GOT3 (cell line): ENCODE results near the gene UPK3A.
"Not testable (repeated sequence)": the region's sequence is repeated elsewhere in the genome, so short reads cannot be mapped to it uniquely, and the experiment has no call there.

Source experiments
- DNase-seq: peaks from one replicate; lab custom pipeline; 2025; ENCODE audit warnings: mixed read lengths; lab: John Stamatoyannopoulos, UW

UPK3A gene

DNA sequence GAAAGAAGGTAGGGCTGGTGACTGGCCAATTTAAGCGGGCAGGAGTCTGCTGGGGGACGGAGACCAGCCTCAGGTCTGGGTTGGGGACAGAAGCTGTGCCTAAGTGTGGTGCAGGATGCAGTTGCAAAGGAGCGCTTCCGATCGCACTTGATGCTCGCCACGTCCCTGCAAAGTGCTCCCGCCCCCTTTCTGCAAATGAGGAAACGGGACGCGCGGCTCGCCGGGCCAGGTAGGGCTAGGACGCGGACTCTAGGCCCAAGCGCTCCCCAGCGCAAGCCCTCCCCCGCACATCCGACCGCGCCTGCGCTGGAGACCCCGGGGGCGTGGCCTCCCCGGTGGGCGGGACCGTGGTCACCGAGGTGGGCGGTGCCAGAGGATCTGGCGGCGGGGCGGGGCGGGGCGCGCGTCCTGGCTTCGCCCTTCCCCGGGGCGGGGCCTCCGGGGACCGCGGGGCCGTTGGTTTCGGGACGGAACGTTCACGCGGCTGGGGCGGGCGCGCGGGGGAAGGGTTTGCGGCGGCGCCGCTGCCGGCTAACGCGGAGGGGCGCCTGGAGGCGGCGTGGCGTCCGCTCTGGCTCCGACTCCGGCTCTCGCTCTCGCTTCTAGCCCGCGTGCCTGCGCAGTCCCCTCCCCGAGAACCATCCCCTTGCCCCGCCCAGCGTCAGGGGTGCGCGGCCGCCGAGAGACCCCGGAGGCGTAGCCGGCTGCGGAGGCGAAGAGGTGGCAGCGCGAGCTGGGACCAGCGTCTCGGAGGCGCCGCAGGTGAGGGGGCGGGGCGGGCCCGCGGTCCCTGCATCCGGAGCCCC, 24.9 kb downstream of the UPK3A start, which contains the start of gene FAM118A:
Gene FAM118A, plus strand, starts transcription at position 513 of the 806 bp plus-strand sequence. CDS start 12,446 bp downstream, outside the sequence.
- DNase-seq = peak; percentile 94

DNA sequence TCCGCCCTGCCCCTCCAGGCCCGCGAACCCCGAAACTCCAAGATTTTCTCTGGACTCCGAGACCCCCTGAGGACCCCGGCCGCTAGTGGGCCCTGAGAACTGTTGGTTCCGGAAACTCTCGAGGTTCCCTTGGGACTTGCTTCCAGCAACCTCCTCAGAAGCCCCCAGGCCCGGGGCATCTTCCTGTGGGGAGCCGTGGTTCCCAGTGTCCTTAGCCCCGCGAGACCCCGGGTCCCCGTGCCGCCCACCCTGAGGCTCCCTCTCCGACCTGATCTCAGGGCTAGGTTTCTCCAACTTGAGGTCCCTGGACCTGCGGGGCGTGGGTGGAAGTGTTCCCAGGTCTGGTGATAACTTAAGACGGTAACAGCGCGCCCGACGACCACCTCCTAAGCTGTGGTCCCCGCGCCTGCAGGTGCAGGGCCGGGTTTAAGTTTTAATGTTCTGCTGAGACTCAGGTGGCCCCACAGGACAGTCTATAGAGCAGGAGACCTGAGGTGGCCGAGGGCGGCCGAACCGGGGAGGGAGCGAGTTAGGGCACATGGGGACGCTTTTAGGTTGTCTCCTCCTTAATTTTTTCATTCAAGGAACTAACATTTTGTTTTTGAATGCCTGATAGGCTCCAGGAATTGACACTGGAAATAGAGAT, 25.7 kb downstream of the UPK3A start:
- DNase-seq = no peak

DNA sequence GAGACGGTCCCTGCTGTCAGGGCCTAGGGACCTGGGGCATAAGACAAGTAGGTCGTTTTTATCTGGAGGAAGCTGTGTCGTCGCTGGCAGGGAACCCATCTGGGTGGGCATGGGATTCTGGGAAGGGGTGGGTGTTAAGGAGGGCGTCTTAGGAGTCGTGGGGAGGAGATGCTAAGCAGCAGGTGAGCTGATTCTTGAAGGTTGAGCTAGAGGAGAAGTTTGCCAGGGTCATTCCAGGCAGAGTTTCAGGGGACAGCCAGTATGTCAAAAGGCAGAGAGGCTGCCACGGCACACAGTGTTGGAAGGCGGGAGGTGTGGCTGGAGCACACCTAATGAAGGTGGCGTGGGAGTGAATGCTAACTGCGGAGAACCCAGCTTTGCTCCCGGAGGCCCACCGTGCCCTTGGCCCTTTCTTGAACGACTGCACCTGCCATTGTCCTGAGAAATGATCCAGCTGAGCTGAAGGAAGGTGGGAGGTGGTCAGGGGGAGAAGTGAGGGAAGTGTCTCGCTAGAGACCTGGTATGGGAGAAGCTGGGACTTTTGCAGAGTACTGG, 26.3 kb downstream of the UPK3A start:
- DNase-seq = no peak

DNA sequence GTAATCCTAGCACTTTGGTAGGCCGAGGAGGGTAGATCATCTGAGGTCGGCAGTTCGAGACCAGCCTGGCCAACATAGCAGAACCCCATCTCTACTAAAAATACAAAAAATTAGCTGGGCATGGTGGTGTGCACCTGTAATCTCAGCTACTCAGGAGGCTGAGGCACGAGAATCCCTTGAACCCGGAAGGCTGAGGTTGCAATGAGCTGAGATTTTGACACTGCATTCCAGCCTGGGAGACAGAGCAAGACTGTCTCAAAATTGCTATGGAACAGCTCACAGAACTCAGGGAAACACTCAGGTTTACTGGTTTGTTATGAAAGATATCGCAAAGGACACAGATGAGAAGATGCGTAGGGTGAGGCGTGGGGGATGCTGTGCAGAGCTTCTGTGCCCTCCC, 27.7 kb downstream of the UPK3A start:
- no peak for DNase-seq

DNA sequence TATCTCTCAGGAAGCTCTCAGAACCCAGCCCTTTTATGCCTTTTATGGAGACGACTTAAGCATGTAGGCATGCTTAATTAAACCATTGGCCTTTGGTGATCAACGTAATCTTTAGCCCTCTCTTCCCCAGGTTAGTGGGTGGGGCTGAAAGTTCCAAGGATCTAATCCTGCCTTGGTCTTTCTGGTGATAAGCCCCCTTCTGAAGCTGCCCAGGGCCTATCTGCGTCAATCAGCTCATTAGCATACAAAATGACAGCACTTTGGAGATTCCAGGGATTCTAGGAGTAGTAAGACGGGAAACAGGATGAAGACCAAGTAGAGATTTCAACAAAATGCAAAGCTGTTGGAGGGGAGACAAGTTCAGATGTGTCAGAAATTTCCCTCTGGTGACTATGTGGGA, 28.1 kb downstream of the UPK3A start:
- no peak for DNase-seq

DNA sequence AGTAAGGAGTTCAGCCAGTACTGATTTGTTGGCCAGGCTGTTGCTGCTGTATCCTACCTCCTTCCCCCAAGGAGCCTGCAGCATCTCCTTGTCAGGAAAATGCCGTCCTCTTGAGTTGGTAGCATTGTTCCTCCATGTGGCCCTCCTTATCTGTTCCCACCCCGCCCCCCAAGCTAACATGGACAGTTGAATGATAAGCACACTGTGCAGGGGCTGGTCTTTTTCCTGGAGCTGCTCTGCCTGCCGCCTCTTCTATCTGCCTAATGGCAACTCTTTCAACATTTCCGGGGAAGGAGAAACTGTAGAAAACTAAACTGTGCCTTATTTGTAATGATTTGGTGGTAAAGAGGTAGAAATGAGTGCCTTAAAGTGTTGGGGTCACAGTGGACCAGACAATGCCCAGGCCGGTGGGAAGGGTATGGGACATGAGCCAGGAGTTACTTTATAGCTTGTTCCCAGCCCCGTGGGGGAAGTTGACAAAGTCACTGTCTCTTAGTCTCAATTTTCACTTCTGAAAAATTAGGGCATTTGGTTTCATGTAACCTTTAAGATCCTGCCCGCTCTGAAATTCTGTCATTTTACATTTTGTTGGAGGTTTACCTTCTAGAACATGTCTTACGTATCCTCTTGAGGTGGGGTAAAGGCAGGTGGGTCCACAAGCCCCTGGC, 29.4 kb downstream of the UPK3A start:
- no peak for DNase-seq

DNA sequence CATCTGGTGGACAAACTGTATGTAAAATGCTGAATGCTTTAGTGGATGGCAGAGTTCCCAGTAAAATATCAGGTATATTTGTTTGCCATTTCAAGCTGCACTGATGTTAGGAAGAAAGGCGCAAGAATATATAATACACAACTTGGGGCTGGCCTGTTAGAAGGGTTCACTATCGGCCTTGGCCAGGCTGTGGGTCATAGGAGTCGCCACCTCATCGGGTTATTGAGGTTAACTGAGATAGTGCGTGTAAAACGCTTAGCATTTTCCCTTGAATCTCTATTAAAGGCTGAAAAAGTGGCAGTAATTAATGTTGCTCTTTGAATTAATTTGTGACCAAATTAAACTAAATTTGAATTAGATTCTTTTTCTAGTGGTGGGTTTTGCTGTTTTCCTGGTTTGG, 30.0 kb downstream of the UPK3A start:
- DNase-seq = no peak

DNA sequence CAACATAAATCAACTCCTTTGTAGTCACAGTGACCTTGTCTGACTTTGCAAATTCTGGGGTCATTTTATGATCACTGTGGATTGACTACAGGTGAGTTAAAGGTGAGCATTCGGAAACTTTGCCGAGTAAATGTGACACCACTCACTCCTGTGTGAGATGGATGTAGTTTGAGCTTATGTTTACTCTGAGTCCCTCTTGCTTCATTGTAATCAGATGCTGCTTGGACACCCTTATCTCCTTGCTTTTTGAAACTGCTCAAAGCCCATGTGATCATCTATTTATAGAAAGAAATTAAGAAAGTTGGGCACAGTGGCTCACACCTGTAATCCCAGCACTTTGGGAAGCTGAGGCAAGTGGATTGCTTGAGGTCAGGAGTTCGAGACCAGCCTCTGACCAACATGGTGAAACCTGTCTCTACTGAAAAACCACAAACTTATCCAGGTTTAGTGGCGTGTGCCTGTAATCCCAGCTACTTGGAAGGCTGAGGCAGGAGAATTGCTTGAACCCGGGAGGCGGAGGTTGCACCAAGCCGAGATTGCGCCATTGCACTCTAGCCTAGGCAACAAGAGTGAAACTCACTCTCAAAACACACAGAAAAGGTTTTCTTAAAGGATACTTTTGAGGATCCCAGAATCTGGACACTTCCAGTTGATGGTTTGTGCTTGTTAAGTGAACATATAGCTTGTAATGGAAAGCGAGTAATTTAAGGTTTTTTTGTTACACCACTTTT, 32.2 kb downstream of the UPK3A start:
- DNase-seq = no peak

DNA sequence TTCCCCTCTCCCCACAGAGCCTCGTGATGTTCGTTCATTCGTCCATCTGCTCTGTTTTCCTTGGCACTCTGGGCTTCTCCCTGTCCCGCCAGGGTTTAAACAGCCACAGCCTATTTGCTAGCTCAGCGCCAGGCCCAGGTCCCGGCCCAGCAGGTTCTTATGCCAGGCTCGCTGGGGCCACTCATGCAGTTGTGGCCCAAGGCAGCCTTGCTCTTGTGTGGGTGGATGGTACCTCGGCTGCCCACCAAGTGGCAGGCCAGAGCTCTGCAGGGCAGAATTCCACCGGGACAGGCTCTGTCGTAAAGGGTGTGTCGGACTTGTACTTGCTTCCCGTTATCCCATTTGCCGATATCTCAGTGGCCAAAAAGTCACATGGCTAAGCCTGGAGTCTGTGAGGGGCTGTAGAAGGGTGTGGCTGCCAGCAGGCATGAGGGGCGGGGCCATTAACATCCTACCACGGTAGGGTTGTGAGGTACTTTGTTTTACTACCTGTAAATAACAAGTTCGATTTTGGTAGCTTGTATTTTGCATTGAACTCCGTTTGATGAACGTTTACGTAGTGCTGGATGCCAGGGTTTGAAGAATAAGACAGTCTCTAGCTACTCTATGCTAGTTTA, 32.9 kb downstream of the UPK3A start:
- DNase-seq = peak; percentile 24

DNA sequence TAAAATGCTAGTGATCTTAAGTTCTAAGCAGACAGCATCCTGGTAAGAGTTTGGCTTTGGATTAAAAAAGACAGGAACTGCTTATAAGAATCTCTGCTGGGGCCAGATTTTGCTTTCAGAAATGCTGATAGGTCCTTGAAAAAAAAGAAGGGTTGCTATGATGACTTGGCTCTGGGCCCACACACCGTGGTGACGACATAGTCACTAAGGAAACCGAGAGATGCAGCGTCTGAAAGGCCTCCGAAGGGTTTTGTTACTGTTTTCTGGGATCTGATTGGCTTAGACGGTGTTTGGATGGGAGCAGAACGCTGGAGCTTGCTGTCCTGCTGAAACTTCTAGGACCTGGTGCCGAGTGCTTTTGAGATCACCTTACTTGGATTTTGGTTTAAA, 33.4 kb downstream of the UPK3A start:
- peak; percentile 52 for DNase-seq

DNA sequence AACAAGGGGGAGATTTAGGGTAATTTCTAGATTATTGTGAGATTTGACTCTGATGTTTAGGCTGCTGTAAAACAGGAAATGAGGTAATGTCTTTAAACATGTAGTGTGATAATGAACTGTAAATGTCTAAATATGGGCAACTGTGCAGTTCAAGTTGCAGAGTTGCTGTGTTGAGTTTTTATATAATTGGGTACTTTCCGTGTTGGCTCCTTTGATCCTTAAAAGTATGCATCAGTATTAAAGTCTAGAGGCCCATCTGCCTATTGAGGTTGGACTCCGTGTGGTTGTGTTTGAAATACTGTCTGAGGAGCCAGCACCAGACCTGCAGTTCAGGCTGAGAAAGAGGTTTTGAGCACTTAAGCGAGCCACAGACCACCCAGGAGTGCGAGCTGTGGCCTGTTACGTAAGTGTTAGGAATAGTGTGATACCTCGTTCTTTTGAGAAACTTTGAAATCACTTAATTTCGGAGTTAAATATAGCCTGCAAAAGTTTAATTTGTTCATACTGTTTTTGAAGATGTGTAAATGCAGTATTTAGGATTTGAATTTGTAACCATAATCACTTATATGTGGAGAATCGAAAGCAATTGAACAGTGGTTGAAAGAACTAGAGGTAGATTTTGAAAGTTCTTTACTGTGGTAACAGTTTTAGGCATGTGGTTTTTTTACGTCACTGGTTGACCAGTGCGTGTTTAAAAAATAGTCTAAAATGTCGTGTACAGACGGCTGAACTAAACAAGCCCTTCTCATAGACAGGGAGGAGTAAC, 34.0 kb downstream of the UPK3A start:
- no peak for DNase-seq

DNA sequence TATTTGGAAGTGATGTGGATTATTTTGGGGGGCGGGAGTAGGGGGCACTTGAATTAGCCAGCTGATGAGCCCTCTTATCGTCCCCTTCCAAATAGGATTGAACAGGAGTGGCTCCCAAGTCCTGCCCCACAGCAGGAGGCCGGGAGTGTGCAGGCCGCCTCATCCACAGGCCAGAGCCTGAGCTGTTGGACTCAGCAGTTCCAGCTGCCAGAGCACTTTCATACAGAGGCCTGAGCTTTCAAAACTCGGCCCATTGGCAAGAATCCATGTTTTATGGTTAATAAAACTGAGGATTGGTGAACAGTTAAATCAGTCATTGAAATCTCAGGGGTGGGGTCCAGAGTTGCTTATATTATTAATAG, 34.6 kb downstream of the UPK3A start:
- DNase-seq = no peak

DNA sequence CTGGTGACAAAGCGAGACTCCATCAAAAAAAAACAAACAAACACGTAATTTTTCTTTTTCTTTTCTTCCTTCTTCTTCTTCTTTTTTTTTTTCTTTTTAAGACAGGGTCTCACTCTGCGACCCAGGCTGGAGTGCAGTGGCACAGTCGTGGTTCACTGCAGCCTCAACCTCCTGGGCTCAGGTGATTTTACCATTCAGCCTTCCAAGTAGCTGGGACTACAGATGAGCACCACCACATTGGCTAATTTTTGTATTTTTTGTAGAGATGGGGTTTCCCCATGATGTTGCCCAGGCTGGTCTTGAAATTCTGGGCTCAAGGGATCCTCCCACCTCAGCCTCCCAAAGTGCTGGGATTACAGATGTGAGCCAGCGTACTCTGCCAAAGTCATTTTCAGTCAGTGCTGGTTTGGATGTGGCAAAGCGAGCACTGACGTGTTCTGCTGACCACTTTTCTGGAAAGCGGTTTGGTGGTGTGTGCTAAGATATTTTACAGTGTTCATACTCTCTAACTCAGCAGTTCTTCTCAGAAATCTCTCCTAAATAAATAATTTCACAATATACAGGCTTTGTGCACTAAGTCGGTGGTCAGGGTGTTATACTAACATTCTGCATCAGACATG, 35.7 kb downstream of the UPK3A start:
- no peak for DNase-seq

DNA sequence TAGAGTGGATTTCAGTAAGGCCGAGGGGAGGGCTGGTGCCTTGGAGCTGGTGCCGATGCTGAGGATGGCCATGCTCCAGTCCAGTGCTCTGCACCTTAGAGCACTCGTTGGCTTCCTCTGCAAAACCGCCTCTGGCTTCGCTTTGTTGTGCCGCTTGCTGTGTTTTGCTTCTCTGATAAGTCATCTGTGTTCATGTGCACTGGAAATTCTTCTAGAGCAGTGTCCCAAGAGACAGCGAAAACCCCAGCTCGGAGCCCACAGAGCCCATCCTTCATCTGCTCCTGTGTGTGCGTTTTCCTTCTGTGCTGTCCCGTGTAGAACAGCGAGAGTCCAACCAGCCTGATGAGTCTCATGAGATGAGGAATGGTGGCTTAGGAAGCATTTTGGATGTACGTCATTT, 37.1 kb downstream of the UPK3A start:
- no peak for DNase-seq

DNA sequence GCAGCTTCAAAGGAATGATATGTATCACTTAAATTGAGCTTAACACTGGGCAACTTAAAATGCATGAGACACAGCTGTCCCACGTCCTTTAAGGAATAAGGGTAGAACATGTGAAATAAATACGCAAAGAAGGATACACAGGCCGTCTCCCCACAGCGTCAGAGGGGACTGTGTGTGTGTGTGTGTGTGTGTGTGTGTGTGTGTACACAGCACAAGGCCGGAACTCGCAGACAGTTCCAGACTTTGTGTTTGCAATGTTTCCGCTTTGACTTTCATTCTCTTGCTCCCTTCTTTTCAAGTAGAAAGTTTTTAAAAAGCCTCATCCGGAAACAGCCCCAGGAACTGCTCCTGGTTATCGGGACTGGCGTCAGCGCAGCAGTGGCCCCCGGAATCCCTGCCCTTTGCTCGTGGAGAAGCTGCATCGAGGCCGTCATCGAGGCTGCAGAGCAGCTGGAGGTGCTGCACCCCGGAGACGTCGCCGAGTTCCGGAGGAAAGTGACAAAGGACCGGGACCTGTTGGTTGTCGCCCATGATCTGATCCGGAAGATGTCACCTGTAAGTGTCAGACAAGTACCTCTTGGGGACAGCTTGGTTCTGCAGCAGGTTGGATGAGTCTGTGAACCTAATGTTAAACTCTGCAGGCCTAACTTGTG, 38.2 kb downstream of the UPK3A start:
- no peak for DNase-seq

DNA sequence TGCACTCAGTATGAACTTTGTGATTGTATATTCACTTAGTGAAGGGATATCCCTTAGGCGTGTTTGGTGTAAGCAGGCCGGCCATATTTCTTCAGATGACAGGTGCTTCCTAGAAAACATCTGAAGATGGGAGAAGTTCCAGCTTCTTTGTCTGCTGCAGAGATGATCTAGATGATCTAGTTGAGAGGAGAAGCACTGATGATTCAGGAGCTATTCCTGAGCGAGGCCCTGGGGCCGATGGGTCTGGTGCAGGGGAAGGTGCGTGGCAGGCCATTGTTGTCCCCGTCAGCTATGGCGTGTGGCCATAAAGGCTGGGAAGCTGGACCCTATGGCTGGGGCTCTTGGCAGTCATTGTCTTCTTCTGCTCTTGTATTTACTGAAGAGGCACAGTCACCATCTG, 38.9 kb downstream of the UPK3A start:
- no peak for DNase-seq

DNA sequence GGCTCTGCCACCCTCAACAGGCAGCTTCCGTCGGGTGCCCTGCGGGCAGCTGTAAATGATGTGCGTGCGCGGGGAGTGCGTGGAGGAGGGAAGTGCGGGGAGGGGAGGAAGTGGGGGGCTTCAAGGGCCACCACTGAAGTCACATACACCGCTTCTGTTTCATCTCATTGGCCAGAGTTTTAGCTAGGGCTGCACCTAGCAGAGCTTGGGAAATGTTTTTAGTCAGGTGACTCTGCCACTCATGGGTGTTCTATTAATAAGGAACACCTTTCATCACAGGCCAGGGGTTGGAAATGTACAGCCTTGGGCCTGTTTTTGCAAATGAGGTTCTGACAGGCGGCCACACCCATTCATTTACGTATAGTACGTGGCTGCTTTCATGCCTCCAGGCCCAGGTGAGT, 39.6 kb downstream of the UPK3A start:
- no peak for DNase-seq

DNA sequence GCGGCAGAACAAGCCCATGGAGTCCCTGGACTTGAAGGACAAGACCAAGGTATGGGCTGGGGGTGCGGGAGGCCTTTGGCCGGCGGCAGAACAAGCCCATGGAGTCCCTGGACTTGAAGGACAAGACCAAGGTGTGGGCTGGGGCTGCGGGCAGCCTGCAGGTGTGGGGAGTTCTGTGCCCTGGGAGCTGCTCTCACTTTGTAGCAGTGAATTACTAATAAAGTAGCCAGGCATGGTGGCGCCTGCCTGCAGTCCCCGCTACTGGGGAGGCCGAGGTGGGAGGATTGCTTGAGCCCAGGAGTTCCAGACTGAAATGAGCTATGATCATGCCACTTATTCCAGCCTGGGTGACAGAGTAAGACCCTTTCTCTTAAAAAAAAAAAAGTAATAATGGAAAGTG, 43.5 kb downstream of the UPK3A start:
- DNase-seq = not testable (repeated sequence)

DNA sequence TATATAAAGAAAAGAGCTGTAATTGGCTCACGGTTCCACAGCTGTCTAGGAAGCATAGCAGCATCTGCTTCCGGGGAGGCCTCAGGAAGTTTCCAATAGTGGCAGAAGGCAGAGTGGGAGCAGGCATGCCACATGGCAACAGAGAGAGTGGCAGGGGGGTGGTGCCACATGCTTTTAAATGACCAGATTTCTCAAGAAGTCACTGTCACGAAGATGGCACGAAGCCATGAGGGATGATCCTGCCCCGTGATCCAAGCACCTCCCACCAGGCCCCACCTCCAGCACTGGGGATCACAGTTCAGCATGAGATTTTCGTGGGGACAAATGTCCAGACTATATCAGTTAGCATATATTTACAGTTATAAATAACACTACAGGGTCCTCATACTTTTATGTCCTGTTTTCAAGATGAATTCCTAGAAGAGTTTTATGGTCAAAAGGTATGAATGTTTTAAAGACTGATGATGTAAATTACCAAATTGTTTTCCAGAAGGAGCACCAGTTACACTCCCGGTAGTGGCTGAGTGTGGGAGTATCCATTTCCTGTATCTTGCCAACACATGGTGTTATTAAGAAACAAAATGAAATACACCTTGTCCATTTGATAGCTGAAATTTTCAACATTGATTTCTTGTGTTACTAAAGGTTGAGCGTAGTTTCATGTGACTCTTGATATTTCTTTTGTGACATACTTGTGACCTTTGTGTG, 44.2 kb downstream of the UPK3A start:
- no peak for DNase-seq
